NCI-H82 treated with DMSO at 0.1 percent for 48 hours (cell line): ENCODE results near the gene LAG3.

Experiments used
- DNase-seq: peaks from one replicate; lab custom pipeline; 2025; ENCODE audit not compliant: unreplicated experiment; lab: John Stamatoyannopoulos, UW

The LAG3 gene

DNA sequence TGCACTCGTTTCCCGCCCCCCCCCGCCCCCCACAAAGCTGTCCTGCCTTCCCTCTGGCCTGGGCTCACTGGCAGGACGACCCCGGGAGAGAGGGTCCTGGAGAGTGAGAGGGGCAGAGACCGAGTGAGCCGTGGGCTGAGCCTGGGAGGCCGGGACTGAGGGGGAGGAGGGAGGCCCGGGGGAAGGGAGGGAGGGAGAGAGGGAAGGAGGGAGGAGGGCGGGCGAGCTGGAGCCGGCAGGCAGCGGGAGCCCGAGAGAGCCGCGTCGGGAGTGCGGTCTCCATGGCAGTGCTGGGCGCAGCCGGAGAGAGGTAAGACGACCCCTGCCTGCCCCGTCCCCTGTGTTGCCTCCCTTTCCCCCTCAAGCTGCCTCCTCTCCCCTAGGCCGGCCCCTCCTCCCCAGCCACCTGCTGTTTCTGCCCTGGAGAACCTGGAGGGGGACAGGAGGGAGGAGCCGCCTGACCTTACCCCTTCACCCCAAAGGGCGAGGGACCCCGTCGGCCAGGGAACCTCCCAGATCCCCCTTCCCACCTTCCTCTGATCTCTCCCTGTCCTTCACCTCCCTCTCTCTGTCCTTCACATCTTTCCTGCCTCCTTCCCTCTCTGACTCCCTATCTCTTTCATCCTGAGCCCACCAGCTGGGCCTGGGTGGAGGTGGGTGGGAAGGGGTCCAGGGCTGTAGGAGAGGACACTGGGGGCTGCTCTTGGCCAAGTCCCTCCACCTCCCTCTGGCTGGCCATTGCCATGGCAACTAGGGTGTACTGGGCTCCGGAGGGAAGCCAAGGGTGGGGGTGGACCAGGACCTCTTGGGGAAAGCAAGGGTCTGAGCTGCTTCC lies 49.5 kb downstream of the LAG3 start, which contains the start of gene GPR162:
Gene GPR162 (plus strand): TSS at position 231 of the 835 bp plus-strand sequence. CDS start 2,078 bp downstream, outside the sequence.
- DNase-seq, result peak; percentile 48

GRCh38 chr12:6822426-6823135 lies 50.3 kb downstream of the LAG3 start:
- DNase-seq, result no peak

DNA sequence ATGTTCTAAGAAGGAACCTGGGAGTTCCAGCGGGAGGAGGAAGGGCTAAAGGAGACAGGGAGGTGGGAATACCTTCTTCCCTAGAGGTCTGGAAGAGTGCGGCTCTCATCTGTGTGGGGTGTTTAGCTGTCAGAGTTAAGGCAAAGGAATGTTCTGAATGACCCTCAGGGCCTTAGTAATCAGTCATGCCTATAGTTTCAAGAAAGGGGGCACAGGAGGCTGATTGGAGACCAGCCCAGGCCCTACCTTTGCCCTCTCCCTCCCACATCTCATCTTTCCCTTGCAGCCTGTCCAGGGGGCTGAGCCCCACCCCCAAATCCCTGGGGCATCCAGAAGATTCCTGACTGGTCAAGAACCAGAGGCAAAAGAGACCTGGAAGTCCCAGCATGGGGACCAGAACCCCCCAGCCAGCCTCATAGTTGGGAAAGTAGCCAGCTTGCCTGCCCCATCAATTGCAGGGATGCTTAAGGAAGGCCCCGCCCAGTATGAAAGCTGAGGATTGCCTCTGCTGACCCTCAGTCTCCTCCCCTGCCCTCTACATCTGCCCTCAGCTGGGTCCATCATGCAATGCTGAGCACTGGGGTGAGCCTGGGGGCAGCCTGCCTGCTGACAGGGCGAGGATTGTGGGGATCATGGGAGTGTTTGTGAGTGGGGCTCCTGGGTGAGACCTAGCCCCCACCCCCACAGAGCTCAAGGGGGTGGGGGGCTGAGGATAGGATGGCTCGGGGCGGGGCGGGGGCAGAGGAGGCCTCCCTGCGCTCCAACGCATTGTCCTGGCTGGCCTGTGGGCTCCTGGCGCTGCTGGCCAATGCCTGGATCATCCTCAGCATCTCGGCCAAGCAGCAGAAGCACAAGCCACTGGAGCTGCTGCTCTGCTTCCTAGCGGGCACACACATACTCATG lies 51.1 kb downstream of the LAG3 start:
- DNase-seq, result no peak

GRCh38 chr12:6824085-6824775 lies 51.9 kb downstream of the LAG3 start:
- no peak for DNase-seq

DNA sequence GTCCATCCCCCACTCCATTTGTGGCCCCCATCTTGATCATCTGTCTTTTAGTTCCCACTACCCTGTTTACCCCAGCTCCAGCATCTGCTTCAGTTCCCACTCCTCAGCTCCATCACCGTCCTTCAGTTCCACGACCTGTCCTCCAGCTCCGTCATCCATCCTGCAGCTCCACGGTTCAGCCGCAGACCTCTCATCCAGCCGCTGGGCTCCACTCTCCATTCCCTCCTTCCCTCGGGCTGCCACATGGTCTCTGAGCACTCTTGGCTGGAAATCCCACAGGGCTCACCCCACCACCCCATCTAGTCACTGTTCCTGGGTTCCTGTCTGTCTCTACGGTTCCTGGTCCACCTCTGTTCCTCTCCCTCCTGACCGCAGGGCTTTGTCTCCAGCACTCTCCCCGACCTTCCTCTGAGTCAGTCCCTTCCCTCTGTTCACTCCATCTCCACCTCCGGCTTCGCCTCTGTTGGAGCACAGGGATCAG lies 52.6 kb downstream of the LAG3 start:
- no peak for DNase-seq

DNA sequence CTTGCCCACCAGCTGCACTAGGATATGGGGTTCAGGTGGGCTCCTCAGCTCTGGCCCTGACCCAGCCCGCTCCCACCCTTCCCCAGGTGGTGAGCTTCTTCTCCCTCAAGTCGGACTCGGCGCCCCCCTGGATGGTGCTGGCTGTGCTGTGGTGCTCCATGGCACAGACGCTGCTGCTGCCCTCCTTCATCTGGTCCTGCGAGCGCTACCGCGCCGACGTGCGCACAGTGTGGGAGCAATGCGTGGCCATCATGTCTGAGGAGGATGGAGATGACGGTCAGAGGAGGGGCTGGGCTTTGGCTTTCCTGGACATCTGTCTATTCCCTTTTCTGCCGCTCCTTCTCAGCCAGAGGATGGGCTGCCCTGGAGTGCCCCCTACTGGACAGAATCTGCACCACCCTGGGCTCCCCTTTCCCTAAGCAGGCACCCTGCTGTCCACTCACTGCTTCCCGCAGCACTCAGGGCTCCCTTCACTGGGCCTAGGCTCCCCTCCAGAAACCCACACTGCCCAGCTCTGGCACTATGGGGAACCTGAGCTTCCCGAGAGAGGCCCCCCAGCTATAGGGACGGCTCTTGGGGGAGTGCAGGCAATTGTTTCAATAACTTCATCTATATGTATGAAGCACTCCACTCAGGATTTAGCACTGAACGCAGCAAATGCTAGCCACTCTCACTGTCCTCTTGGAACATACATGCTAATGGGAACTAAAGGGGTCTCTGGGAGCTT lies 53.2 kb downstream of the LAG3 start:
- DNase-seq, result peak; percentile 94

DNA sequence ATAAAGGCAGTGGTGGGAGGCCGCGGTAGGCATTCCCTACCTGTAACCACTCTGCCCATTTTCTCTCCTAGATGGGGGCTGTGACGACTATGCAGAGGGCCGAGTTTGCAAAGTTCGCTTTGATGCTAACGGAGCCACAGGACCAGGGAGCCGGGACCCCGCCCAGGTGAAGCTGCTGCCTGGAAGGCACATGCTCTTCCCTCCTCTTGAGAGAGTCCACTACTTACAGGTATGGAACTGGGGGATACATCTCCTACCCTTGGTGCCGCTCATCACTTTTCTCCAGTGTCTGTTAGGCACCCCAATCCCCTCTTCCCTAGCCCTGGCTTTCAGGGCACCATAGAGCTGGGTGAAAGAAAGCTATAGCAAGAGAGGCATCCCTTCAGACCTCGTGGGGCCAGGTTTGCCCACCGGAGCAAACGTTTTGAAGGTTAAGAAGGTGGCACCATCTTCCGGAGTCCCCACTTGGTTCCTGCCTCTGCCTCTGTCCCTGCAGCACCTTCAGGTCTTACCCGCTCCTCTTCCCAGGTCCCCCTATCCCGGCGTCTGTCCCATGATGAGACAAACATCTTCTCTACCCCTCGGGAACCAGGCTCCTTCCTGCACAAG lies 53.9 kb downstream of the LAG3 start:
- DNase-seq, result no peak

GRCh38 chr12:6826734-6827436 lies 54.6 kb downstream of the LAG3 start:
- no peak for DNase-seq

DNA sequence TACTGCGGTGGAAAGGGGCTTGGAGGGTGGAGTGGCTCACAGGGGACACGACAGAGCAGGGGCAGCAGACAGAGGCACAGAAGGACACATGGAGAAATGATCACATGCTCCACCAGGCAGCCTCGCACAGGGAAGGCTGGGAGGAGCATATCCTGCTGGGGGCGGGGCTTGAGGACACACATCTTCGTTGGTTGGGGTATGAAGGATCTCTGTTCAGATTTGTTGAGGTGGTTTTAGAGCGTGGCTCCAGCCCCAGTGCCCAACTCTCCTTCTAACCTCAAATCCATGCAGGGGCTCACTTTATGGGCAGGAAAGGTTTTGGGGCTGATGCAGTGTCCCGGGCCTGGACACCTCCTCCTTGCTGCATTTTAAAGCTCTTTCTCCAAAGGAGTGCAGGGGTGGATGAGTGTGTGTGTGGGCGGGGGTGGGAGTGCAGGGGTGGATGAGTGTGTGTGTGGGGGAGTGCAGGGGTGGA lies 55.2 kb downstream of the LAG3 start:
- peak; percentile 89 for DNase-seq
